PC-9 (cell line): Measurements from ENCODE around the gene NKX2-4.

Experiments used
- EZH2 ChIP-seq: fragments of 200-600 bp; sonication (generic); IDR thresholded peaks from 2 replicates; pipeline ENCODE4 v1.8.0; 2017; ENCODE audit warnings: antibody characterized with exemption, low read depth
- TF ChIP-seq, protein P1 (sequence below): fragments of 200-600 bp; sonication (generic); conservative IDR thresholded peaks from 2 replicates; pipeline ENCODE4 v1.6.1; 2017; ENCODE audit warnings: mixed run types, antibody characterized with exemption, mild to moderate bottlenecking, moderate library complexity

DNA sequence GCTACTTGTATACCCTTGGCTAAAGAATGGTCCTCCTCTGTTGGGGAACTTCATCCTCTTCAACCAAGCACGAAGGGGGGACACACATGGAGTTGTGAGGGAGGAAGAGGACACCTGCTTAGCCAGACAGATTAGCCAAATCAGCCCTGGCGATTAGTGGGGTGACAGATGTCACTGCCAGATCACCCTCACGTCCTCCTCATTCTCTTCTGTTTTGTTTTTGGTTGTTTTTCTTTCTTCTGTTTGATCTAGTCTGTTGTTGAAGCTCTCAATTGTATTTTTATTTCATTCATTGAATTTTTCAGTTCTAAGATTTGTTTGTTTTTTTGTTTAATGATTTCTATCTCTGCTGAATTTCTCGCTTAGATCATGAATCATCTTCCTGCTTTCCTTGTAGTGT, 27.5 kb upstream of the NKX2-4 start:
- no peak for TF ChIP-seq EZH2
- TF ChIP-seq, protein P1, sequence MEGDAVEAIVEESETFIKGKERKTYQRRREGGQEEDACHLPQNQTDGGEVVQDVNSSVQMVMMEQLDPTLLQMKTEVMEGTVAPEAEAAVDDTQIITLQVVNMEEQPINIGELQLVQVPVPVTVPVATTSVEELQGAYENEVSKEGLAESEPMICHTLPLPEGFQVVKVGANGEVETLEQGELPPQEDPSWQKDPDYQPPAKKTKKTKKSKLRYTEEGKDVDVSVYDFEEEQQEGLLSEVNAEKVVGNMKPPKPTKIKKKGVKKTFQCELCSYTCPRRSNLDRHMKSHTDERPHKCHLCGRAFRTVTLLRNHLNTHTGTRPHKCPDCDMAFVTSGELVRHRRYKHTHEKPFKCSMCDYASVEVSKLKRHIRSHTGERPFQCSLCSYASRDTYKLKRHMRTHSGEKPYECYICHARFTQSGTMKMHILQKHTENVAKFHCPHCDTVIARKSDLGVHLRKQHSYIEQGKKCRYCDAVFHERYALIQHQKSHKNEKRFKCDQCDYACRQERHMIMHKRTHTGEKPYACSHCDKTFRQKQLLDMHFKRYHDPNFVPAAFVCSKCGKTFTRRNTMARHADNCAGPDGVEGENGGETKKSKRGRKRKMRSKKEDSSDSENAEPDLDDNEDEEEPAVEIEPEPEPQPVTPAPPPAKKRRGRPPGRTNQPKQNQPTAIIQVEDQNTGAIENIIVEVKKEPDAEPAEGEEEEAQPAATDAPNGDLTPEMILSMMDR = no peak
